GM21825 (cell line): ENCODE results near the gene RCOR3.
A peak's percentile ranks its signal among the peaks of the same experiment; 100 is the strongest.
"Not testable (repeated sequence)": the region's sequence is repeated elsewhere in the genome, so short reads cannot be mapped to it uniquely, and the experiment has no call there.

Experiments used
- ATAC-seq: cut with Tn5 transposase; IDR thresholded peaks from one replicate; pipeline ENCODE4 v1.9.1; 2021; ENCODE audit warnings: mild to moderate bottlenecking, moderate library complexity; ENCODE audit not compliant: unreplicated experiment

RCOR3 gene

GRCh38 chr1:211259638-211260126 is 516 bp downstream of the RCOR3 start:
- no peak for ATAC-seq

GRCh38 chr1:211260141-211261107 is 1.3 kb downstream of the RCOR3 start:
- peak; percentile 36 for ATAC-seq

DNA sequence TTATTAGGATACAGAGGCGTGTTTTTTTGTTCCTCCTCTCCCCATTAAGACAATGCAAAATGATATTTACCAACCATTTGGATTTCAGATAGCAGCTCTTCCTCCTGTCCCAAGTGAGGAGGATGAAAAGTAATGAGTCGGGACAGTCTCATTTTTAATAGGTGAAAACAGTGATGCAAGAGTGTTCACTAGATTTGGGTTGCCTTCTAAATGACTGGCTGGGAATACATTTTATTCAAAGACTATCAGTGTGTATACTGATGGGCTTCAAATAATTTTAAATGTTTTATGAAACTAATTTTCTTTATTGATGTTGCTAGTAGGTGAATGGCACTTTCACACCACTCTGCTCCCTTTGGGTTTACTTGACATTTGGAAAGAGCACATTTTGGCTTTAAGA is 2.1 kb downstream of the RCOR3 start:
- no peak for ATAC-seq

- not testable (repeated sequence) for ATAC-seq
Measured at GRCh38 chr1:211263022-211263421, 3.9 kb downstream of the RCOR3 start.

- ATAC-seq: no peak
Measured at GRCh38 chr1:211267204-211267857, 8.2 kb downstream of the RCOR3 start.

DNA sequence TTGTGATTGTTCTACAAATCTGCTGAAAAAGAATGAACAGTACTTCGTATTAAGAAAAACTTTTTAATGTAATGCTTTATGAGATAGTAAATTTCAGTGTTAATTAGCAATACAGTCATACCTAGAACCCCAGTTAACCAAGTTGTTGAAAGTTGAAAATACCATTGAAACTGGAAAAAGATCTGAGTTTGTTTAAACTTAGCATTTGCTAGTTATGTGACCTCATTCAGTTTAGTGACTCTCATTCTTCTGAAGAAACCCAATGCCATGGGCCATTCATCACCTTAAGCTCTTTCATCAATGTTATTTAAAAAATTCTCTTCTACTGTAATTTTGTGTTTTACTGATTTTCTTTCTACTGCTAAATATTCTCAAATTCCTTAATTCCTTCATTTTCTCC is 20.2 kb downstream of the RCOR3 start:
- no peak for ATAC-seq

DNA sequence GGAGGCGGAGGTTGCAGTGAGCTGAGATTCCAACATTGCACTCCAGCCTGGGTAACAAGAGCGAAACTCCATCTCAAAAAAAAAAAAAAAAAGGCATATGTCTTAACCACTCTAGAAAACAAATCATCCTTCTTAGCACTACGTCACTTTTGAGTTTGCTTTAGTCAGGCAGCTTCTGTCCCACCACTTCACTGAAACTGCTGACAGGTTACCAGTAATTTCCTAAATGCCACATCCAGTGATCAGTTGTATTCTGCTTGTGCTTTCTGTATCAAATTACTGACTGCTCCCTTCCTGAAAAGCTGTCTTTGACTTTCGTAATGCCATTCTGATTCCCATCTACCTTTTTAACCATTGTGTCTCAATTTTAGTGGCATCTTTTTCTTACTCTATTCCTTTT is 21.7 kb downstream of the RCOR3 start:
- no peak for ATAC-seq

- ATAC-seq: no peak
Measured at GRCh38 chr1:211281320-211282022, 22.3 kb downstream of the RCOR3 start.

- no peak for ATAC-seq
Measured at GRCh38 chr1:211282023-211282373, 22.8 kb downstream of the RCOR3 start.

- no peak for ATAC-seq
Measured at GRCh38 chr1:211285196-211285595, 26.0 kb downstream of the RCOR3 start.

DNA sequence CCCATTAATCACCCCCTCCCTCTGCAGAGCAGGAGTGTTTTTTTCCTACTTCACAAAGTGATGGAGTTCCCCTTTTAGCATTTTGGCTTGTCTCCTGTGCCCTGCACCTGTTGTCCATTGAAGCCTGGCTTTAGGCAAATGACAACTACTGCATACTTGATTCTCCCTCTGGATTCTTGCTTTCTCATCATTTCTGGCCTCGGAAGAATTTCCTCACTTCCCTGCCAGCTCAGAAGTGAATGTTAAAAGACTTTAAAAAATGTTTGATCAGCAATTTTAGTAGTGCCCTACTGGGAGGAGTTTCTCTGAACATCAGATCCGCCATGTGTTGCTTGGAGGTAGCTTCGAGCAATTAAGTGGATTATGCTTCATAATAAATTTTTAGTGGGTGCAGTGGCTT is 28.1 kb downstream of the RCOR3 start:
- ATAC-seq: no peak

DNA sequence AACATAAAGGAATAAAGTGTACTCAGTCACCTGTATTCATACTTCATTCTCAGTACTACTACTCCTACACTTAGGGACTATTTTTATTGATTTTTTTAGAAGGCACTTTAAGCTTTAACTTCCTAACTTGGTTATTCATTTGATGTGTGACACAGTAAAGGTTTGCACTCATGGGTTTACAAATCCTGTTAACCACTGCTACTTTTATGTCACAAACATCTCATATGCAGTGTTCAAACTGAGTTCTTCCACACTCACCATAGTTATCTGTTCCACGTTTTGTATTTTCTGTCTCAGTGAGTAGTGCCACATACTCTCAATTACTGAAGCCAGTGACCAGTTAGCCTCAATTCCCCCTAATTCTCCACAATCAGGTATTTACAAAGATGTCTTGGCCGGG is 33.2 kb downstream of the RCOR3 start:
- no peak for ATAC-seq

DNA sequence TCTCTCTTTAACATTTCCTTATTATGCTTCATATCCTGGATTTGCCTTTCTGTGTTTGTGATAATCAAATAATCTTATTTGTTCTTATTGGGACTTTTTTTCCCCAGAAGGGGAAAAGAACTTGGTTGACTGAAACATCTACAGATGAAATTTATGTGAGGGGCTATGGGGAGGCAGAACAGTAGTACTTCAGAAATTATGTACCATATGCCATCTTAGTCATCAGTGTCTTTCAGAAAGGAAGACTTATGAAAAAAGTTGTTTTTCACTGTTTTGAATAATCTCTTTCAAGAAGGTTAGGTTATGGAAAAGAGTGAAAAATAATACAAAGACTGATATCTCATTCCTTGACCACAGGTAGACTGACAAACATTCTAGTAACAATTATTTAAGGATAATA is 37.2 kb downstream of the RCOR3 start:
- ATAC-seq: no peak

DNA sequence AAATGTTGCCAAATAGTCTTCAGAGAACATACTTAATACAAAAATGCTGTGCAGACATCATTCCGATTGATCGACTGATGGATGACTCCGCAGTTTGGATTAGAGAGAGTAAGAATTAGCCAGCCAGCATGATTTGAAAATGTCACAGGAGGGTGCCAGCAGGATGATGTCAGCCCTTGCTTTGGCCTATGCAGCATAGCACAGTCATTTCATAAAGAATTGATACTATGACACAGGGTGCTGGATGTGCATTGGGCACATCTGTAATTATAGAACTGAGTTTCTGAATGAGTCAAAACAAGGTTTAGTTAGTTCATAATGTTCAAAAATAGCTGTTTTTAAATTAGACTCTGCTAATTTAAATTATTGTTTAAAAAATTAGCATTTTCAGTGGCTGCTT is 45.9 kb downstream of the RCOR3 start:
- peak; percentile 98 for ATAC-seq

GRCh38 chr1:211309617-211310016 is 50.5 kb downstream of the RCOR3 start:
- ATAC-seq: no peak

GRCh38 chr1:211313392-211313791 is 54.2 kb downstream of the RCOR3 start:
- ATAC-seq: no peak

DNA sequence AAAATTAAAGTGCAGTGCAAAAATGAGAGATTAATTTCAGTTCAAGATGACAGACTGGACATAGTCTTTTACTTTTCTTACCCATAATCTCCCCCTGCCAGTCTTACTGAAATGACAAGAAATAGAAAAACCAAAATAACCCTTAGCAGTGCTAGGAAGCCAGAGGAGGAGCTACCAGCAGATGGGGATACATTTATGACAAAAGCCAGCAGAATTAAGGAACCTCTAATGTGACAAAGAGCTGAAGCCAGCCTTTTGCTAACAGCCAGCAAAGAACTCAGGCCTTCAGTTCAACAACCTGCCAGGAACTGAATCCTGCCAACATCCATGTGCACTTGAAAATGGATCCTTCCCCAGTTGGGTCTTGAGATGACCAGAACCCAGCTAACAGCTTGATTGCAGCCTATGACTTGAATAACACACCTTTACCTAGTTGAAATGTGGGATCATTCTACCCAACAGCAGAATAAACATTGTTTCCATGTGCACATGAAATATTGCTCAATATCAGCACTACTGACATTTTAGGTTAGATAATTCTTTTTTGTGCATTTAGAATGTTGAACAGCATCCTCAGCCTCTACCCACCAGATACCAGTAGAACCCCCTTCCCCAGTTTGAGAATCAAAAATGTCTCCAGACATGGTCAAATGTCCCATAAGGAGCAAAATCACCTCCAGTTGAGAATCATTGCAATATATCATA is 59.6 kb downstream of the RCOR3 start:
- no peak for ATAC-seq

DNA sequence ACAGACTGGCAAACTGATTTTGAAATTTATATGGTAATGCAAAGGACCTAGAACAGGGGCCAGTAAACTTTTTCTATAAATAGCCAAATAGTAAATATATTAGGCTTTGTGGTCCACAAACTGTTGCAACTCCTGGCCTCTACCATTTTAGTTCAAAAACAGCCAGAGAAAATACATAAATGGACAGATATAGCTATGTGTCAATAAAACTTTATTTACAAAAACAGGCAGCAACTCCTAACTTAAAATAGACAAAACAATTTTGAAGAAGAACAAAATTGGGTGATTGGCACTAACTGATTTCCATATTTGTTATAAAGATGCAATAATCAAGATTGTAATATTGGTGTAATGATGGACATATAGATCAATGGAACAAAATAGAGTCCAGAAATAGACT is 60.7 kb downstream of the RCOR3 start:
- no peak for ATAC-seq

GRCh38 chr1:211320980-211321379 is 61.8 kb downstream of the RCOR3 start:
- ATAC-seq: no peak

DNA sequence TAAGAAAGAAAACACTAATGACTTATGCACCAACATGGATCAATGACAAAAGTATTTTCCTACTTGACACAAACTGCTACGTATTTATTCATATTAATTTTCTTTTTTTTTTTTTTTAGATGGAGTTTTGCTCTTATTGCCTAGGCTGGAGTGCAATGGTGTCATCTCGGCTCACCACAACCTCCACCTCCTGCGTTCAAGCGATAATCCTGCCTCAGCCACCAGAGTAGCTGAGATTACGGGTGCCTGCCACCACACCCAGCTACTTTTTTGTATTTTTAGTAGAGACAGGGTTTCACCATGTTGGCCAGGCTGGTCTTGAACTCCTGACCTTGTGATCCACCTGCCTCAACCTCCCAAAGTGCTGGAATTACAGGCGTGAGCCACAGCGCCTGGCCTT is 62.5 kb downstream of the RCOR3 start:
- ATAC-seq: not testable (repeated sequence)
